ENCODE data around the gene SETBP1.
A peak's percentile ranks its signal among the peaks of the same experiment; 100 is the strongest.

SETBP1 gene

GRCh38 chr18:44786257-44786656 is 105.6 kb downstream of the SETBP1 start:
- H3K4me3 ChIP-seq (ENCODE audit: low read depth, low read length): peak overlapping the region; percentile 37
- no peak for DNase-seq (ENCODE audit: low read depth)
- TF ChIP-seq CTCF (IDR thresholded peaks at IDR 0.05; ENCODE audit: insufficient read depth, low read depth, low read length, missing control alignments): no peak

GRCh38 chr18:44786688-44787087 is 106.0 kb downstream of the SETBP1 start:
- DNase-seq (ENCODE audit: low read depth): peak; percentile 60
- H3K4me3 ChIP-seq (ENCODE audit: low read depth, low read length): peak overlapping the region; percentile 37

GRCh38 chr18:44788334-44788733 is 107.6 kb downstream of the SETBP1 start:
- H3K4me3 ChIP-seq (ENCODE audit: low read depth, low read length): no peak overlapping the region
- DNase-seq (ENCODE audit: low read depth): no peak
- no peak for TF ChIP-seq CTCF (IDR thresholded peaks at IDR 0.05; ENCODE audit: insufficient read depth, low read depth, low read length, missing control alignments)

More at GRCh38 chr18:44786688-44787087, 106.0 kb downstream of the SETBP1 start:
- TF ChIP-seq CTCF (IDR thresholded peaks at IDR 0.05; ENCODE audit: insufficient read depth, low read depth, low read length, missing control alignments): no peak

GRCh38 chr18:44789710-44790109 is 109.0 kb downstream of the SETBP1 start:
- no peak for TF ChIP-seq CTCF (IDR thresholded peaks at IDR 0.05; ENCODE audit: insufficient read depth, low read depth, low read length, missing control alignments)
- H3K4me3 ChIP-seq (ENCODE audit: low read depth, low read length): no peak overlapping the region
- DNase-seq (ENCODE audit: low read depth): no peak

GRCh38 chr18:44790860-44791259 is 110.2 kb downstream of the SETBP1 start:
- TF ChIP-seq CTCF (IDR thresholded peaks at IDR 0.05; ENCODE audit: insufficient read depth, low read depth, low read length, missing control alignments): no peak
- H3K4me3 ChIP-seq (ENCODE audit: low read depth, low read length): no peak overlapping the region
- DNase-seq (ENCODE audit: low read depth): no peak

- no peak for DNase-seq (ENCODE audit: low read depth)
- H3K4me3 ChIP-seq (ENCODE audit: low read depth, low read length): no peak overlapping the region
- TF ChIP-seq CTCF (IDR thresholded peaks at IDR 0.05; ENCODE audit: insufficient read depth, low read depth, low read length, missing control alignments): no peak
Measured at GRCh38 chr18:44791520-44791919, 110.8 kb downstream of the SETBP1 start.

GRCh38 chr18:44792456-44793061 is 111.9 kb downstream of the SETBP1 start:
- no peak overlapping the region for H3K4me3 ChIP-seq (ENCODE audit: low read depth, low read length)
- TF ChIP-seq CTCF (IDR thresholded peaks at IDR 0.05; ENCODE audit: insufficient read depth, low read depth, low read length, missing control alignments): no peak
- no peak for DNase-seq (ENCODE audit: low read depth)
